Endothelial cell of umbilical vein (primary cell): ENCODE data around the gene BORCS5. TPM values are rescaled to one million over a fixed set of nuclear protein-coding genes. Genes with fewer than 3 reads are reported as not detected.

Source experiments
- BruUV-seq: library from RNA; stranded (reverse); fragments of 400-500 nt; replicated peaks from 2 replicates; lab custom pipeline; 2021; lab: Mats Ljungman, UMichigan
- CTCF ChIA-PET: fragments of 300-600, 350-600 bp; sonication (Branson Sonifier 250); formaldehyde crosslinking; loops from one replicate; lab custom pipeline; 2021; ENCODE audit warnings: antibody characterized with exemption, inconsistent platforms; lab: Charles Lee
- POLR2A ChIA-PET: fragments of 300-600, 350-600 bp; sonication (Branson Sonifier 250); formaldehyde crosslinking; loops from one replicate; lab custom pipeline; 2021; ENCODE audit warnings: antibody characterized with exemption, inconsistent platforms; lab: Charles Lee
- DNase-seq: peaks from one replicate; pipeline ENCODE4 v3.0.0-alpha.2; 2011; ENCODE audit warnings: low read depth, low spot score
- FAIRE-seq: peaks from 2 replicates; lab custom pipeline; 2011; peaks lifted over from hg19 to GRCh38; lab: Jason Lieb, UNC
- H2AFZ ChIP-seq: 2 replicates; pipeline ENCODE4 v1.6.0; 2012; ENCODE audit warnings: low read depth, low read length, control low read depth, inconsistent platforms
- H3K27ac ChIP-seq: 2 replicates; pipeline ENCODE4 v1.5.1; 2011; ENCODE audit warnings: low read depth, mild to moderate bottlenecking, control low read depth, low read length, moderate library complexity; ENCODE audit not compliant: insufficient read depth
- H3K27me3 ChIP-seq, 2 experiments: 2 replicates each; pipeline versions ENCODE4 v1.6.0 to v1.6.1; 2011; ENCODE audit warnings: low read length in 2 of 2, mixed read lengths in 1 of 2; ENCODE audit not compliant: control insufficient read depth in 2 of 2, insufficient read depth in 2 of 2
- H3K36me3 ChIP-seq, 2 experiments: 2 replicates in 1 of 2; 3 replicates in 1 of 2; pipeline ENCODE4 v1.5.1; 2011; ENCODE audit warnings: low read length in 2 of 2, mild to moderate bottlenecking in 1 of 2, moderate library complexity in 1 of 2; ENCODE audit not compliant: control insufficient read depth in 2 of 2, insufficient read depth in 2 of 2; ENCODE audit errors: extremely low read depth in 1 of 2
- H3K4me1 ChIP-seq: 3 replicates; pipeline ENCODE4 v1.5.1; 2011; ENCODE audit warnings: mild to moderate bottlenecking, low read length; ENCODE audit not compliant: control insufficient read depth, insufficient read depth; ENCODE audit errors: extremely low read depth
- H3K4me2 ChIP-seq: 2 replicates; pipeline ENCODE4 v1.6.1; 2011; ENCODE audit warnings: low read length, control low read depth, mixed read lengths; ENCODE audit not compliant: insufficient read depth
- H3K4me3 ChIP-seq, 3 experiments: fragments of 200-600 bp in 1 of 3; sonication (generic), shearing (Covaris generic) in 1 of 3; replicated peaks in 1 of 3; 2 replicates each; pipeline ENCODE4 v1.5.1; 2011 to 2016; ENCODE audit warnings: control low read depth in 3 of 3, low read length in 3 of 3, mild to moderate bottlenecking in 2 of 3, inconsistent platforms in 1 of 3, low read depth in 1 of 3, moderate library complexity in 1 of 3; ENCODE audit not compliant: insufficient read depth in 1 of 3
- H3K79me2 ChIP-seq: 2 replicates; pipeline ENCODE4 v1.6.0; 2012; ENCODE audit warnings: low read length, inconsistent platforms; ENCODE audit not compliant: control insufficient read depth, insufficient read depth
- H3K9ac ChIP-seq: replicated peaks from 2 replicates; pipeline ENCODE3; 2011; ENCODE audit warnings: low read length, control low read depth; ENCODE audit not compliant: insufficient read depth; ENCODE audit errors: extremely low read depth
- H3K9me1 ChIP-seq: replicated peaks from 3 replicates; pipeline ENCODE4 v1.6.0; 2011; ENCODE audit warnings: mild to moderate bottlenecking, low read length; ENCODE audit not compliant: control insufficient read depth, insufficient read depth; ENCODE audit errors: extremely low read depth
- H3K9me3 ChIP-seq: replicated peaks from 2 replicates; pipeline ENCODE4 v1.5.1; 2012; ENCODE audit warnings: low read length, inconsistent platforms; ENCODE audit not compliant: control insufficient read depth, insufficient read depth
- H4K20me1 ChIP-seq: replicated peaks from 2 replicates; pipeline ENCODE3; 2011; ENCODE audit warnings: mild to moderate bottlenecking, low read length; ENCODE audit not compliant: control insufficient read depth, insufficient read depth; ENCODE audit errors: extremely low read depth
- CTCF ChIP-seq, 2 donors: IDR thresholded peaks; 1 replicate in 1 of 2; 2 replicates in 1 of 2; pipeline ENCODE4 v1.5.1; 2011; ENCODE audit warnings: low read length in 2 of 2, mild to moderate bottlenecking in 2 of 2, moderate library complexity in 2 of 2, control low read depth in 1 of 2, inconsistent platforms in 1 of 2, low read depth in 1 of 2; ENCODE audit not compliant: insufficient read depth in 1 of 2; ENCODE audit errors: extremely low read depth in 1 of 2
- EZH2 ChIP-seq: IDR thresholded peaks from 2 replicates; pipeline ENCODE4 v1.6.1; 2012; ENCODE audit warnings: borderline replicate concordance, low read depth, mild to moderate bottlenecking, moderate library complexity, low read length, inconsistent platforms; ENCODE audit not compliant: severe bottlenecking
- FOS ChIP-seq: IDR thresholded peaks from 2 replicates; pipeline ENCODE4 v1.6.1; 2011; ENCODE audit warnings: mild to moderate bottlenecking, low read length, moderate library complexity, borderline replicate concordance; ENCODE audit not compliant: insufficient read depth
- GATA2 ChIP-seq: IDR thresholded peaks from 2 replicates; pipeline ENCODE4 v1.7.0; 2011; ENCODE audit warnings: low read depth, mild to moderate bottlenecking, moderate library complexity, mixed read lengths, low read length; ENCODE audit not compliant: insufficient read length, insufficient read depth
- JUN ChIP-seq: IDR thresholded peaks from 2 replicates; pipeline ENCODE4 v1.6.1; 2011; ENCODE audit warnings: borderline replicate concordance, low read depth; ENCODE audit not compliant: insufficient read length, insufficient read depth
- MYC ChIP-seq: IDR thresholded peaks from one replicate; pipeline ENCODE4 v1.6.1; 2011; ENCODE audit warnings: mild to moderate bottlenecking, low read depth, low read length
- POLR2AphosphoS5 ChIP-seq: IDR thresholded peaks from 2 replicates; pipeline ENCODE4 v1.6.1; 2012; ENCODE audit warnings: low read depth, mild to moderate bottlenecking, control low read depth, low read length, moderate library complexity; ENCODE audit not compliant: insufficient read depth
- dilution Hi-C: fragments of 300-500 bp; cut with MboI; formaldehyde crosslinking; loops from one replicate; pipeline ENCODE4 v1.15.0; 2019; ENCODE audit warnings: low sequenced_read_pairs; ENCODE audit not compliant: extremely low pct_ligation_motif_present
- intact Hi-C: fragments of 100-400 bp; cut with micrococcal nuclease; formaldehyde crosslinking; loops from one replicate; pipeline ENCODE4 v1.10.0; 2022
- polyA plus RNA-seq, 4 experiments: library from polyadenylated mRNA; depleted of rRNA in 3 of 4; stranded (reverse) in 3 of 4; unstranded in 1 of 4; fragments of >200 nt; gene quantifications; 2 replicates each; pipeline versions ENCODE4 v1.2.1 to v1.2.3, GENCODE V29; 2011 to 2012; ENCODE audit warnings: missing spikeins in 1 of 4
- total RNA-seq: library from RNA; stranded (reverse); gene quantifications from 2 replicates; pipeline ENCODE4 v1.2.3, GENCODE V29; 2021

Gene BORCS5
- total and polyA plus RNA-seq, 2 donors (not counting 3 experiments of a cell fraction or from before 2014, with no cell fraction given) = 8.3 to 10.5 TPM

GRCh38 chr12:12427568-12427967 lies 70.7 kb downstream of the BORCS5 start:
- Histone ChIP-seq H4K20me1 (no peaks in the 10 kb centered on the region), H3K27ac (no peak overlapping the region), H3K79me2 (no peaks in the 10 kb centered on the region), H3K9me3 (no peaks in the 10 kb centered on the region), H3K9ac (no peak overlapping the region), H3K9me1 (no peaks in the 10 kb centered on the region), H2AFZ (no peak overlapping the region), H3K4me2 (no peak overlapping the region), H3K36me3 (no peaks in the 10 kb centered on the region), H3K27me3 (no peaks in the 10 kb centered on the region), H3K4me1 (peaks cover 20% of the 10 kb centered on the region), H3K4me3 (no peak overlapping the region)
- no peak for FAIRE-seq
- TF ChIP-seq FOS = no peak
- TF ChIP-seq POLR2AphosphoS5 = no peak
- dilution Hi-C loops = no loop called here
- POLR2A ChIA-PET = no interaction called here
- DNase-seq = no peak
- intact Hi-C loops = no loop called here
- BruUV-seq = no TSS peak
- CTCF ChIA-PET = no interaction called here

GRCh38 chr12:12428047-12428446 lies 71.2 kb downstream of the BORCS5 start:
- Histone ChIP-seq H4K20me1 (no peaks in the 10 kb centered on the region), H2AFZ (no peak overlapping the region), H3K4me3 (no peak overlapping the region), H3K79me2 (no peaks in the 10 kb centered on the region), H3K4me1 (peaks cover 20% of the 10 kb centered on the region), H3K4me2 (no peak overlapping the region), H3K27me3 (no peaks in the 10 kb centered on the region), H3K27ac (no peak overlapping the region), H3K9me3 (no peaks in the 10 kb centered on the region), H3K9ac (no peak overlapping the region), H3K9me1 (no peaks in the 10 kb centered on the region), H3K36me3 (no peaks in the 10 kb centered on the region)
- BruUV-seq = no TSS peak
- POLR2A ChIA-PET = no interaction called here
- CTCF ChIA-PET = no interaction called here
- intact Hi-C loops = no loop called here
- FAIRE-seq (no peak), DNase-seq (no peak)
- dilution Hi-C loops = no loop called here
- TF ChIP-seq CTCF (IDR thresholded peaks at IDR 0.05; ENCODE audit: extremely low read depth in 1 of 2, insufficient read depth in 1 of 2, low read depth in 1 of 2, low read length in 2 of 2) = no peak
- no peak for TF ChIP-seq GATA2
- TF ChIP-seq POLR2AphosphoS5 = no peak
- TF ChIP-seq JUN = no peak
- no peak for TF ChIP-seq EZH2
- TF ChIP-seq MYC = no peak
